ENCODE measurements around the gene HSPA4. TPM values are rescaled to one million over a fixed set of nuclear protein-coding genes. Genes with fewer than 3 reads are reported as not detected.

The HSPA4 gene
- polyA plus RNA-seq, 1 donor from 2014 or later: 69.5 TPM

- Mint-ChIP-seq H3K27ac (no peak overlapping the region), H3K27me3 (peaks cover 7% of the 10 kb centered on the region), H3K9me3 (peaks cover 5 to 7% (median 6%) of the 10 kb centered on the region in 3 donors), H3K4me3 (no peak overlapping the region), H3K4me1 (no peaks in the 10 kb centered on the region), H3K36me3 (no peaks in the 10 kb centered on the region)
These were observed 89.9 kb downstream of the HSPA4 start for GRCh38 chr5:133141746-133142145.

DNA sequence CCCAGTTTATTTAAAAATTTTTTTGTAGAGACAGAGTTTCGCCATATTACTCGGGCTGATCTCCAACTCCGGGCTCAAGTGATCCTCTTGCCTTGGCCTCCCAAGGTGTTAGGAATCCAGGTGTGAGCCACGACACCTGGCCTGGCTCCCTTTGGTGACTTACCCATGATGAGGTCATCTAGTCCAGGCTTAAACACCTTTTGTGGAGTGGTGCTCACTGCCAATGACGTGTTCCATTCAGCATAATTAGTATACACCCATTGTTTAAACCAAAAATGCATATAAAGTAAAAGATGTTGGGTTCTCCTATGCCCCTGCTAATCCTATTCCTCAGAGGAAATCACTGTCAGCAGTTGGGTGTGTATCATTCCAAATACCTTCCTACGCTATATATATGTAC is 91.0 kb downstream of the HSPA4 start:
- H3K27me3 Mint-ChIP-seq: peaks cover 7% of the 10 kb centered on the region
- H3K4me3 Mint-ChIP-seq: no peak overlapping the region

GRCh38 chr5:133144245-133144981 is 92.6 kb downstream of the HSPA4 start:
- Mint-ChIP-seq H3K36me3 (no peaks in the 10 kb centered on the region), H3K27me3 (peaks cover 7% of the 10 kb centered on the region), H3K27ac (no peak overlapping the region), H3K9me3 (peaks cover 5 to 7% (median 6%) of the 10 kb centered on the region in 3 donors), H3K4me1 (no peaks in the 10 kb centered on the region), H3K4me3 (no peak overlapping the region)

More for the DNA sequence above, 91.0 kb downstream of the HSPA4 start:
- Mint-ChIP-seq H3K27ac (no peak overlapping the region), H3K4me1 (no peaks in the 10 kb centered on the region), H3K36me3 (no peaks in the 10 kb centered on the region), H3K9me3 (peaks cover 5 to 7% (median 6%) of the 10 kb centered on the region in 3 donors)

DNA sequence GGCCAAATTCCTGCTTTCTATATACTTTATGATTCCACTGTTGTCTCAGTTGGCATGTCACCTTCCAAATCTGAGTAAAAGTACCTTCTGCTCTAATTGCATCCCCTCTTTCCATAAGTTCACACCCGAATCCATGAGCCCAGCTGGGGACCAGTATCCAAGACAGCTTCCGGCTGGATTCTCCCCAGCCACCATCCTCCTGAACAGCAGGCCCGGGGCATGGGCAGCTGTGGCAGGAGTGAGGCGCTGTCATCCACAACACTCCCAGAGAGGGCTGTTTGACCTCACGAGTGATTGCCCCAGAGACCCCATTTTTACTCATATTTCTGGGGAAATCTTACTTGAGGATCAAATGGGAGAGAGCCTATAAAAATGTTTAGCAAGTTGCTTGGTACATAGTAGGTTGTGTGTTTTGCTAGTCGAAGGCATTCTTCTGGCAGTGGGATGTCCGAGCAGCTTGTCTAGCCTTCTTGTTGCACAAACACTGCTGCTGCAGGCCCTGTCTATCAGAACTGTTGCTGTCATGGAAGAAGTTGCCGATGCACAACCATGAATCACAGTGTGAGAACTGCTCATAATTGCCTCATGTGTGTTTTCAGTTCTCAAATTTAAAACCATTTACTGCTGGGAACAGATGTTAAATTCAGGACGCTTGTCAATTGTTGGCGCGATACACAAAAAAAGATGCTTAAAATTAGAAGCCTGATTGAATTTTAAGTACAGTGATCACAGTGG is 93.8 kb downstream of the HSPA4 start:
- Mint-ChIP-seq H3K4me3 (no peak overlapping the region), H3K36me3 (no peaks in the 10 kb centered on the region), H3K9me3 (peaks cover 5 to 7% (median 6%) of the 10 kb centered on the region in 3 donors), H3K4me1 (no peaks in the 10 kb centered on the region), H3K27ac (no peak overlapping the region), H3K27me3 (peaks cover 2% of the 10 kb centered on the region)

DNA sequence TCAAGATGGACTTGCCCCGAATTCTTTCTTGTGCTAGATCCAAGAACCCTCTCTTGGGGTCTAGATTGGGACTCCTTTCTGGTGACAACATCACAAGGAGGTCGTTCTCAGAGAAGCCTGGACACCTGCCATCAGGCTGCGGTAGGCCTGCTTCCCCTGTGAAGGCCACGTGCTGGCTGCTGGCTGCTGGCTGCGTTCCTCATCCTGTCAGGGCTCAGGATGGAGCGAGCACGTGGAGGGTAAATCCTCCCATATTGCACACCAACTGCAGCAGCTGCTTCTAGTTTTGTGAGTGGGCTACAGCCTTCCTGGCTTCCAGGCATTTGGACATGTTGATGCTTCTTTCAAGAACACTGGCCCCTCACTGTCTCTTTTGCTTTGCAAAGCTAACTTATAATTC is 95.6 kb downstream of the HSPA4 start:
- Mint-ChIP-seq H3K27ac (no peak overlapping the region), H3K36me3 (no peaks in the 10 kb centered on the region), H3K4me1 (no peaks in the 10 kb centered on the region), H3K9me3 (peaks cover 5 to 7% (median 6%) of the 10 kb centered on the region in 3 donors), H3K27me3 (peaks cover 2% of the 10 kb centered on the region), H3K4me3 (no peak overlapping the region)

GRCh38 chr5:133147815-133148567 is 96.2 kb downstream of the HSPA4 start:
- Mint-ChIP-seq H3K4me1 (no peaks in the 10 kb centered on the region), H3K9me3 (peaks cover 5 to 7% (median 6%) of the 10 kb centered on the region in 3 donors), H3K4me3 (no peak overlapping the region), H3K27me3 (peaks cover 2% of the 10 kb centered on the region), H3K27ac (no peak overlapping the region), H3K36me3 (no peaks in the 10 kb centered on the region)

- Mint-ChIP-seq H3K4me1 (no peaks in the 10 kb centered on the region), H3K36me3 (no peaks in the 10 kb centered on the region), H3K27me3 (no peaks in the 10 kb centered on the region), H3K27ac (no peak overlapping the region), H3K9me3 (peaks cover 0 to 5% (median 2%) of the 10 kb centered on the region in 3 donors), H3K4me3 (no peak overlapping the region)
These were observed 97.5 kb downstream of the HSPA4 start for GRCh38 chr5:133149345-133149744.

DNA sequence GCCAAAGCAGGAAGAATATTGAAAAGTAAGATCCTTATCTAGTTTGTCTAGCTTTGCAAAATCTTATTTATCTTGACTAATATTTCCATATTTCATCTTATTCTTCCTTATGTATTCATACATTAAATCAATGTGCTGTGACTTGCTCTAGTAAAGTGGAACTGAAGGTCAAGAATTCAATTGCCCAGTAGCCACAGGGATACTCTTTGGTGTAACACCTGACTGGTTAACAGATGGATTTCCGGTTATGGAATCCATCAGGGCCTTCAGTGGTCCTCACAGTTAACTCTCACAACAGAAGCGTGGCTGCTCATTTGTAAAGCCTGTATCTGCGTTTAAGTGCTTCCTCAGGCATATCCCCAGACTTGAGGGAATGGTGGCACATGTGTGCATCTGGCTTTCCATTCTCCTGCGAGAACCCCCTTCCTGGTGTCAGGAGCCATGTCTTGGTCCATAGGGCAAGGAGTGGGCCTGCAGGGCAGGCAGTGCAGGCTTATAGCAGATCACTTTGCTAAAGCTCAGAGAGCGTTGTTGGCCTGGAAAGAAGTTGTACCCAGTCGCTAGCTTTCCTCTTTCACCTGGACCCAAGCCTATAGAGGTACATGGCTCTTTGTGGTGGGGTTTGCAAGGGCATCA is 99.2 kb downstream of the HSPA4 start:
- Mint-ChIP-seq H3K27ac (peak overlapping the region in 1 of 3 donors; percentile 9), H3K27me3 (peaks cover 2% of the 10 kb centered on the region), H3K4me1 (no peaks in the 10 kb centered on the region), H3K4me3 (peak overlapping the region in 1 of 4 donors; percentile 15), H3K9me3 (no peaks in the 10 kb centered on the region), H3K36me3 (no peaks in the 10 kb centered on the region)

DNA sequence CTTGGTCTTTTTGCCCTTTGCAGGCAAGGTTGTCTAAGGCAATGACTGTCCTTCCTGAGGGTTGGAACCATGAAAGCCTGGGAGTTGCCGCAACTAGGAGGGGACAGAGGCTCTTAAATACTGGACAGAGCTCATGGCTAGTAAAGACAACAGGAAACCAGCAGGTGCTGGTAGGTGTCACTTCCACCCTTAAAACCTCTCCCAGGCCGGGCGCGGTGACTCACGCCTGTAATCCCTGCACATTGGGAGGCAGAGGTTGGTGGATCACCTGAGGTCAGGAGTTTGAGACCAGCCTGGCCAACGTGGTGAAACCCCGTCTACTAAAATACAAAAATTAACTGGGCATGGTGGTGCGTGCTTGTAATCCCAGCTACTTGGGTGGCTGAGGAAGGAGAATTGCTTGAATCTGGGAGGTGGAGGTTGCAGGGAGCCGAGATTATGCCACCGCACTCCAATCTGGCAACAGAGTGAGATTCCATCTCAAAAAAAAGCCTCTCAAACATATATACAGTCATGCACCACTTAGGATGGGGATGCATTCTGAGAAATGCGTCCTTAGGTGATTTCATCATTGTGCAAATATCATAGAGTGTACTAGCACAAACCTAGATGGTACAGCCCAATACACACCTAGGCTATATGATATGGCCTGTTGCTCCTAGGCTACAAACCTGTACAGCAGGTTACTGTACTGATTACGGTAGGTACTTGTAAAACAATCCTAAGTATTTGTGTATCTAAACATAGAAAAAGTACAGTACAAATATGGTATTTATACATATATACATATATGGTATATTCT is 102.7 kb downstream of the HSPA4 start:
- Mint-ChIP-seq H3K36me3 (no peaks in the 10 kb centered on the region), H3K27me3 (peaks cover 2% of the 10 kb centered on the region), H3K4me3 (no peak overlapping the region), H3K27ac (peak overlapping the region in 1 of 3 donors; percentile 39), H3K4me1 (no peaks in the 10 kb centered on the region), H3K9me3 (peaks cover 0 to 3% (median 0%) of the 10 kb centered on the region in 3 donors)

DNA sequence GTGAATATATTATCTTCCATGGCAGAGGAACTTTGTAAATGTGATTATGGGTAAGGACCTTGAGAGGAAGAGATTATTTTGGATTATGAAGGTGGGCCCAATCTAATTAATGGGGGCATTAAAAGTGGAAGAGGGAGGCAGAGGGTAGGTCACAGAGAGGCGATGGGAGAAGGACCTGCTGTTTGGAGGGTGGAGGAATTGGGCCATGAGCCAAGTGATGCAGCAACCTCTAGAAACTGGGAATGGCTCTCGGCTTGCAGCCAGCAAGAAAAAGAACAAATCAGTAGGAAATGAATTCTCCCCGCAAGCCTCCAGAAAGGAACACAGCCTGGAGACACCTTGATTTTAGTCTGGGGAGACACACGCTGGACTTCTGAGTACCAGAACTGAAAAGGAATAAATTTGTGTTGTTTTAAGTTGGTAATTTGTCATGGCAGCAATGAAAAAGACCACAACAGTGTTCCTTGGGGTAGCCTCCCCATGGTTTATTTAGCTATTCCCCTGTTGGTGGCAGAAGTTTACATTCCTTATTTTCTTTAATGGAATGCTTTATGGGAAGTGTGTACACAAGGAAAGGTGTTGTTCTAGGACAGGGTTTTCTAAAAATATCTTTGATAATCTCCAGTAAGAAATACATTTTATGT is 103.6 kb downstream of the HSPA4 start:
- H3K4me3 Mint-ChIP-seq: no peak overlapping the region
- peaks cover 2% of the 10 kb centered on the region for H3K27me3 Mint-ChIP-seq
- no peaks in the 10 kb centered on the region for H3K4me1 Mint-ChIP-seq
- peaks cover 0 to 3% (median 0%) of the 10 kb centered on the region in 3 donors for H3K9me3 Mint-ChIP-seq
- H3K36me3 Mint-ChIP-seq: no peaks in the 10 kb centered on the region
- no peak overlapping the region for H3K27ac Mint-ChIP-seq

Other genes starting within 250 kb of the HSPA4 start
- not detected for gene SOWAHA, start 238.7 kb upstream of the HSPA4 start, polyA plus RNA-seq
- gene SHROOM1, start 221.4 kb upstream of the HSPA4 start, polyA plus RNA-seq: 0.70 TPM
- not detected for gene GDF9, start 185.5 kb upstream of the HSPA4 start, polyA plus RNA-seq
- gene UQCRQ, start 185.4 kb upstream of the HSPA4 start, polyA plus RNA-seq: 552 TPM
- 1.4 TPM for gene LEAP2, start 178.3 kb upstream of the HSPA4 start, polyA plus RNA-seq
- 28.5 TPM for gene AFF4, start 88.4 kb upstream of the HSPA4 start, polyA plus RNA-seq
- gene ZCCHC10, start 25.5 kb upstream of the HSPA4 start, polyA plus RNA-seq: 84.6 TPM

Measured in IgD-negative memory B cell (primary cell).